Kidney tubule cell (primary cell): ENCODE measurements around the gene UBA3.

ENCODE experiments used
- DNase-seq: peaks from one replicate; pipeline ENCODE4 v3.0.0-alpha.2; 2018; ENCODE audit warnings: low spot score

The UBA3 gene

DNA sequence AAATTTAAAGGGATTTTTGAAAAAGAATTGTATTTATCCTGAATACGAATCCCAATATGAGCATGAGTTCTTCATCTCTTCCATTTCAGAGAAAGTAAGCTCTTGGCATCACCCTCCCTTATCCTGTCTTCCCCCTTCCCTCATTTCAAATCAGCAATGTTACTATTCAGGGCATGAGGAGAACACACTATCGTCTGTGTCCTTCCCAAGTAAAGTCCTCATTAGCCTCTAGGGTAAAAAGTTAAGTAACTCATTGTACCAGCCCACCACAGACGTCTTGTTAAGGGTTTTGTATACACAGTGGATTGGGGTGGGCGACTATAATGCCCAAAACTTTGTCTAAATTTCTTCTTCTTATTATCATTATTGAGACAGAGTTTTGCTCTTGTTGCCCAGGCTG, 19.4 kb upstream of the UBA3 start:
- DNase-seq: no peak

GRCh38 chr3:69097407-69098086, 17.4 kb upstream of the UBA3 start:
- no peak for DNase-seq

DNA sequence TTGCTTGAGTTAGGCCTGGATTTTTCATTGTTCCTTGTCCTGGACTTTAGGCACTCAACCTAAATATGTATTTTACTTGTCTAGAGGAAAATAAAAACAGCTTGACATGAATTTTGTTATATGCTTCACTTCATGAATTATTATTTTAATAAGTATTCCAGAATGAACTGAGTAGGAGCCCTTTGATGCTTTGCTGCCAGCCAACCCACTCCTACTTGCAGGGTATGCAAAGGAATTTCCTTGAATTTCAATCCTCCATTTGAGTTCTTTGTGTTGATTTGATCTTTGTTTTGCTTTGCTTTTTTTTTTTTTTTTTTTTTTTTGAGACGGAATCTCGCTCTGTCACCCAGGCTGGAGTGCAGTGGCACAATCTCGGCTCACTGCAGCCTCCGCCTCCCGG, 16.1 kb upstream of the UBA3 start:
- DNase-seq: no peak

GRCh38 chr3:69095636-69096035, 15.5 kb upstream of the UBA3 start:
- no peak for DNase-seq

GRCh38 chr3:69094467-69095205, 14.5 kb upstream of the UBA3 start:
- no peak for DNase-seq

- no peak for DNase-seq
Observed at GRCh38 chr3:69092030-69092516, 11.9 kb upstream of the UBA3 start.

GRCh38 chr3:69091389-69092029, 11.3 kb upstream of the UBA3 start:
- no peak for DNase-seq

DNA sequence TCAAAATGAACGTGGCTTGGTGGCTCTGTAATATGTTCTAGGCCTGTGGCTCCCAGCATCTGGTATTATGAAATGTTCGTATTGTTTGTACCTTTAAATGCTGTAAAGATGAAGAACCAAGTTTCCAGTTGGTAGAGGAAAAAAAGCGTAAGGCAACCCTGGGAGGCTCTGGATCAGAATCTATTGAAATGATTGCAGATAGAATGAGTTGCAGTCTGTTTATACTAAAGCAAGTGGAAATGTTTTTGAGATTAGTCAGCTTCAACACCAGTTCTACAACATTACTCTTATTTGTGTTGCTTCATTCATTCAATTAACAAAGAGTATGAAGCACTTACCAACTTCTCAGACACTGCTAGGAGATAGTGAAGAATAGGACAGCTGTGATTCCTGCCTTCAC, 9.9 kb upstream of the UBA3 start:
- peak; percentile 71 for DNase-seq

GRCh38 chr3:69088063-69088462, 7.9 kb upstream of the UBA3 start:
- peak; percentile 70 for DNase-seq

DNA sequence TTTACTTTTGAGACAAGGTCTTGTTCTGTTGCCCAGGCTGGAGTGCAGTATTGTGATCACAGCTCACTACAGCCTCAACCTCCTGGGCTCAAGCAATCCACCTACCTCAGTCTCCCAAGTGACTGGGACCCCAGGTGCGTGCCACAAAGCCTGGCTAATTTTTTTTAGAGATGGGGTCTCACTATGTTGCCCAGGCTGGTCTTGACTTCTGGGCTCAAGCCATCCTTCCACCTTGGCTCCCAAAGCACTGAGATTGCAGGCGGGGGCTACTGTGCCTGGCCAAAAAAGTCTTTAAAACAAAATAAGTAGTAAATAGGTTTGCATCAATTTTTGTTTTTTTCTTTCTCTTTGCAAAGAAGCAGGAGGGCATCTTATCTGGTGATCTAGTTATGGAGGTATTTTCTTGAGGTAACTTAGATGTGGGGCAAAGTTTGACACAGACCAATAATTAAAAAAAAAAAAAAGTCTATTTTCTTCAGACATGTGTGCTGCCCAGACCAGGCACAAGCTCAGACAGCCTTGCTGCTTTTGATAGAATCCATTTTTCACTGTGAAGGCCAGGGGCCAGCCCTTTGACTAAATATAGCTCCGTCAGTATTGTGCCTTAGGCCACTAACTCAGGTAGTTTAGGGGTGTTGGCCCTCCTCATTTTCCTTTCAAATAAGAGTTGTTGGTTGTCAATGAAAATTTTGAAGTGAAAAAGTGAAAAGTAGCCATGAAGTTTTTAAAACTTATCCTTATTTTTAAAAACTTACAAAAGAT, 7.0 kb upstream of the UBA3 start:
- DNase-seq: no peak

DNA sequence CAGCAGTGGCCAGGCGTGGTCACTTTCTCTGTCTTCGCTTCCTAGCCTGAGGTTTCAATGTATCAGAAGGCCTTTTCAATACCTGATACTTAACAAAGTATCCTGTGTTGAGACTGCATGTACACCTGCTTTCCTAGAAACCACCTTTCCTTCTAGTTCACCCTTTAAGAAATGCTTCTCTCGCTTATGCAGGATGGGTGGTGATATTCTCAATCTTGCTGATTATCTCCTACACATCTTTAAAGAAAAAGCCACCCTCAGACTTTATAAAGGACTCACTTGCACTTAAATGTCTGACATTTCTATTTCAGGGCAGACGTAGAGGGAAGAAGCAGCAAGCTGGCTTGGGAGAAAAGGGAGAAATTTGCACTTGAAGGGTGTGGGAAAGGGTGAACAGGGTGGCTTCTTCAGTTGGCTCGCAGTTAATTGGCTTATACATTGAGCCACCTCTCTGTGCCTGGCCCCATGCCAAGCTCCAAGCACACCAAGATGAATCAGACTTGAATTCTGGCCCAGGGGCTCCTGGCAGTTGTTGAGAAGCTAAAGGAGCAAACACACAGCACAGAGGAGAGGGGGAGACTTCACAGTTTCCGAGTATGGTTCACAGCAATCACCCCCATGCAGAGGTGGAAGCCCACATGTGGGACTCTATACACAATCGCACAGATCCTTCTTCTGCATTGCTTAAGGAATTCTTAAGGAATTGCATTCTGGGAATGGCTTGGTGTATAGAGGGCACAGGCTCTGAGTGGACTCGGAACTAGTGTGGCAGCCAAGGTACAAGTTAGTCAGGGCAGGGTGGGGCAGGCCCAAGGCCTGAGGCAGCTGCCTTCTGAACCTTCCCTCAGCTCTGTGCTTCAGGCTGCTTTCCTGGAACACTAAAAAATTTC, 5.9 kb upstream of the UBA3 start:
- DNase-seq: peak; percentile 96

DNA sequence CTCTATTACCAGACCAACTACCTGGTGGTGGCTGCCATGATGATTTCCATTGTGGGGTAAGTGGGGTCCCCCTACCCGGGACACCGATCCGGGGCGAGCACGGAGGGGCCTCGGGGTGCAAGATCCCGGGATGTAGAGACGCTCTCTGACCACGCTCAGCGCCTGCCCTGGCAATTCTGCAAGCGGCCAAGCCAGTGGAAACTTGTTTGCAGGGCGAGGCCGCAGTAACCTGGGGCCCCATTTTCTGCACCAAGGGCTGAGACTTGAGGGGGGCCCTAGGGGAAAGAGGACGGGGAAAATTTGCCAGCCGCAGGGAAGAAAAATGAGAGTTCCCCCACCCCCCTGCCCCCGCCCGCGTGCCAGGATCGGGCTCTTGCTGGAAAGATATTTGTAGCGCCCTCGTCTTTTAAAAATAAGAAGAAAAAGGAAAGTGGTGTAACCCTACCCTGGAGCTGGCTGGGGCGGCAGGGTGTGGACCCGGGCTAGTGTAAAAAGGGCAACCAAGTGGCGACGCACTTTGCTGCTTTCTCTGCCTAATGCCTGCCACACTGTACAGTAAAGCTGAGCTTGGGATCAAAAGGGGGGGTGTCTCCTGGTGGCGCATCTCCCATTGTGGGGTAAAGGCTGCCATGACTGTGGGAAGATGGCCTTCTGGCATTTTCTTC, 5.1 kb upstream of the UBA3 start:
- DNase-seq: peak; percentile 26

- DNase-seq: peak; percentile 95
Observed at GRCh38 chr3:69084326-69085167, 4.4 kb upstream of the UBA3 start, which contains the start of gene ARL6IP5. Gene ARL6IP5 (plus strand): TSS chr3:69084937. CDS start chr3:69085048, 111 bp downstream.

- peak; percentile 84 for DNase-seq
Observed at GRCh38 chr3:69082805-69083204, 2.6 kb upstream of the UBA3 start.

DNA sequence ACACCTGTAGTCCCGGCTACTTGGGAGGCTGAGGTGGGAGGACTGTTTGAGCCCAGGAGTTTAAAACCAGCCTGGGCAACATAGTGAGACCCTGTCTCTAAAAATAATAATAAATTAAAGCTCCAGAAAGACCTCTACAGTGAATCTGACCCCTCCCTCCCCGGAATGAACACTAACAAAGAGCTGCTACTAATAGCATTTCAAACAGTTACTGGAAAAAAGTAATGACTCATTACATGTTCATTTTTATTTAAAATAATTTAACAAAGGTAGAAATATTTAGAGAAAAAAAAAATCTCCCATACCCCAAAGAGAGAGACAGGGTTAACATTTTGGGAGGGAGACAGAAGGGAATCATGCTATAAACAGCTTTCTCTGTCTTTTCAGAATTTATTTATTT, 2.2 kb upstream of the UBA3 start:
- DNase-seq: no peak

GRCh38 chr3:69081583-69082262, 1.6 kb upstream of the UBA3 start:
- DNase-seq: peak; percentile 66

DNA sequence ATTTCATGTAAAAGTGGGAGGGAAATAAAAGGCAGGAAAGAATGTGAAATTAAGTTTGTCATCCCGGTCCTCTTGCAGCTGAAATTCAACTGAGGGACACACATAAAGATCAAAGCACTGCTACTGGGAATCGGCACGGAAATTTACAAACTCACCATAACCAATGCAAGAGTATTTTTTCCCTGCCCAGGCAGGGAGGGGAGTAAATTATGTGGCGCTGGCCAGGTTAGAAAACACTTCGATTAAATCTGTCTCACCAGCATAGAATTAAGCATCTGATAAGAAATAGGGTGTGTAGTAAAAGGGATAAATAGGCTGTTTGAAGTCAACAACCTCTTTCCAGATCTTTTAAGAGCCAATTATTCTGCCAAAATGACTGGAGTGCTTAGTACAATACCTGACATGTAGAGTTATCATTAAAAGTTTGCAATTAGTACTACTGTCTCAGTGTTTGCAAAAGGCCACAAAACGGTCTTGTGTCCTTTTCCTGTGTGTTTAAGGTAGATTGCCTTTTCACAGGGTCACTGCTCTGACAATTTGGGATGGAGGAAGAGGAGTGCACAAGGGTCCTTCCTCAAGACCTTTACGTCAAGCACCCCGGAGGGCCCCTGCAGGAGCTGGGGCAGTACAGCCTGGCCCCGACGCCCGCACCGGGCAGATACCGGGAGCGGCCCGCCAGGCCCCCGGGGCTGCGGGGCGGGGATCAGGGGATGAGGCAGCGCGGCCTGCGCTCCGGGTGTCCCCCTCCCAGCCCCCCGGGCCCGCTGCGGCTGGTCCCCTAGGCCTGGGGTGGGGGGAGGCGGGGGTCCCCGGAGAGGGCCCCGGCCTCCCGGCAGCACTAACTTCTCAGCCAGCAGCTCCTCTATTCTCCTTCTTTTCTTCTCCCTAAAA, 651 bp downstream of the UBA3 start:
- no peak for DNase-seq

GRCh38 chr3:69072928-69073327, 7.2 kb downstream of the UBA3 start:
- no peak for DNase-seq
